ENCODE results near the gene RAB6A.

DNA sequence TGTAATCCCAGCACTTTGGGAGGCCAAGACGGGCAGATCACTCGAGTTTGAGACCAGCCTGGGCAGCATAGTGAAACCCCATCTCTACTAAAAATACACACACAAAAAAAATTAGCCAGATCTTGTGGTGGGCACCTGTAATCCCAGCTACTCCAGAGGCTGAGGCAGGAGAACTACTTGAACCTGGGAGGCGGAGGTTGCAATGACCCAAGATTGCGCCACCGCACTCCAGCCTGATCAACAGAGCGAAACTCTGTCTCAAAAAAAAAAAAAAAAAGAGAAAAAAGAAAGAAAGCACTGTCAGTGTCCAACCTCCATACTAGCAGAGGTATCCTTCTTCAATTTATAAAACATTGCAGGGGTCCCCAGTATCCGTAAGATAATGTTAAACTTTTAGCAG, 17.8 kb downstream of the RAB6A start:
- TF ChIP-seq NPAS2 (CRISPR knock-in tag; IDR thresholded peaks at IDR 0.05; ENCODE audit: borderline replicate concordance) (no peak), JUN (IDR thresholded peaks at IDR 0.05) (no peak), CBX2 (IDR thresholded peaks at IDR 0.05; ENCODE audit: borderline replicate concordance, low read depth) (no peak), POLR2A (IDR thresholded peaks at IDR 0.05; ENCODE audit: low read length) (no peak), RFX5 (IDR thresholded peaks at IDR 0.05) (no peak), GATA3 (IDR thresholded peaks at IDR 0.05; ENCODE audit: borderline replicate concordance) (no peak)
- TF ChIP-seq, protein P1, sequence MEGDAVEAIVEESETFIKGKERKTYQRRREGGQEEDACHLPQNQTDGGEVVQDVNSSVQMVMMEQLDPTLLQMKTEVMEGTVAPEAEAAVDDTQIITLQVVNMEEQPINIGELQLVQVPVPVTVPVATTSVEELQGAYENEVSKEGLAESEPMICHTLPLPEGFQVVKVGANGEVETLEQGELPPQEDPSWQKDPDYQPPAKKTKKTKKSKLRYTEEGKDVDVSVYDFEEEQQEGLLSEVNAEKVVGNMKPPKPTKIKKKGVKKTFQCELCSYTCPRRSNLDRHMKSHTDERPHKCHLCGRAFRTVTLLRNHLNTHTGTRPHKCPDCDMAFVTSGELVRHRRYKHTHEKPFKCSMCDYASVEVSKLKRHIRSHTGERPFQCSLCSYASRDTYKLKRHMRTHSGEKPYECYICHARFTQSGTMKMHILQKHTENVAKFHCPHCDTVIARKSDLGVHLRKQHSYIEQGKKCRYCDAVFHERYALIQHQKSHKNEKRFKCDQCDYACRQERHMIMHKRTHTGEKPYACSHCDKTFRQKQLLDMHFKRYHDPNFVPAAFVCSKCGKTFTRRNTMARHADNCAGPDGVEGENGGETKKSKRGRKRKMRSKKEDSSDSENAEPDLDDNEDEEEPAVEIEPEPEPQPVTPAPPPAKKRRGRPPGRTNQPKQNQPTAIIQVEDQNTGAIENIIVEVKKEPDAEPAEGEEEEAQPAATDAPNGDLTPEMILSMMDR (IDR thresholded peaks at IDR 0.05), result no peak
